NCI-H446 treated with DMSO at 0.1 percent for 48 hours (cell line): Measurements from ENCODE around the gene SORBS1.

Experiments used
- DNase-seq: peaks from one replicate; lab custom pipeline; 2025; lab: John Stamatoyannopoulos, UW

SORBS1 gene

DNA sequence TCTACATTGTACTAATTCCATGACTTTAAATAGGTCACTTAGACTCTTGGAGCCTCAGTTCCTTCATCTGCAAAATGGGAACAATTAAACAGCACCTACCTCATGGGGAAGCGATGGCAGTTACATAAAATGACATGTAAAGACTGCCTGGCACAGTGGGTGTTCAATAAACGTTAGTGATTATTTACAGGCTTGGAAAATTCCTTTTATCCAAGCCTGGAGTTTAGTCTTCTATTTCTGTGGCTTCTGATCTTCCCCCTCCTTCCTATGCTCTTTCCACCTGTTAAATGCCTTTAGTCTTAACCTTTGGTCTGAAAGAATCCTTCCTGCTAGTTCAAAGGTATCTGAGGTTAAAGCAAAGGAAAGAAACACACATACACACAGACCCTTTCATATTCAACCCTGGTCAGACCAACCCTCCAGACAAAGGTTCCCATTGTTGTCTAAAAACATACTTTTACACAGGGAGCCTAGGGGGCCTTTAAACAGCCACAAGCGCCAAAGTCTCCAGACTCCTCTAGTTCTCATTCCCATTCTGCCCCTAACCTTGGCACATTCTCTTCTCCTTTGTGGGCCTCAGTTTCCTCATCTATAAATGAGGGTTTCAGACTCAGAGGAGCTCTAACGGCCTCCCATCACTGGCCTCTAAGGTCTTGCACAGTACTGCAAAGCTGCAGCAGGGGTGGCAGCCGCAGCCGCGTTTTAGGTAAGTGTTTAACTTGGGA lies 21.4 kb downstream of the SORBS1 start:
- no peak for DNase-seq

DNA sequence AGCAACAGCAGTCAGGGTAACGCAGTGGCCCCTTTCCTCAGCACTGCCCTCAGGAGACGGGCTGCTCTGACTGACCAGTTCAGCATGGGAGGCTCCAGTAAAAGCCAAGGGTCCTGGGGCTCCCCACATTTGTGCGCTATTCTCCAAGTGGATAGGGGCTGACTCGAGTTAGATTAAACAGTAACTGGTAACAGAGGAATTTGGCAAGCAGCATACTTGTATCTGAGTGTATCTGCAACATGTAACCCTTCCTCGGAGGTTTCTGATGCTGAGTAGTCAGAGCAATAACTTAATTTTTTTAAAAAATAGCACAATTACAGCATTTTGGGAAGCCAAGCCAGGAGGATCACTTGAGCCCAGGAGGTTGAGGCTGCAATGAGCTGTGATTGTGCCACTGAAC lies 22.8 kb downstream of the SORBS1 start:
- no peak for DNase-seq

DNA sequence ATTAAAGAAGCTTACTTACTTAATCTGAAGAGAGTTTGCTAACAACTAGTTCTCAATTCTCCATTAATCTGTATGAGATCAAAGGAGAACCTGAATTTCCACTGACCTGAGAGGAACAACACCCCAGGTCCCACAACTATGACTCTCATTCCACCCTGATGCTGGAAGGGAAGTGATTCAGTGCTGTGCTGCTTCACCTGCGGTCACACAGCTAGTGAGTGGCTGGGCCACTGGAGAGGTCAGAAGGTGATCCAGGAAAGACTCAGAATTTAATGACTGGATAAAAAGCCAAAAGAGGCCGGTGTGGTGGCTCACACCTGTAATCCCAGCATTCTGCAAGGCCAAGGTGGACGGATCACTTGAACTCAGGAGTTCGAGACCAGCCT lies 23.6 kb downstream of the SORBS1 start:
- no peak for DNase-seq

DNA sequence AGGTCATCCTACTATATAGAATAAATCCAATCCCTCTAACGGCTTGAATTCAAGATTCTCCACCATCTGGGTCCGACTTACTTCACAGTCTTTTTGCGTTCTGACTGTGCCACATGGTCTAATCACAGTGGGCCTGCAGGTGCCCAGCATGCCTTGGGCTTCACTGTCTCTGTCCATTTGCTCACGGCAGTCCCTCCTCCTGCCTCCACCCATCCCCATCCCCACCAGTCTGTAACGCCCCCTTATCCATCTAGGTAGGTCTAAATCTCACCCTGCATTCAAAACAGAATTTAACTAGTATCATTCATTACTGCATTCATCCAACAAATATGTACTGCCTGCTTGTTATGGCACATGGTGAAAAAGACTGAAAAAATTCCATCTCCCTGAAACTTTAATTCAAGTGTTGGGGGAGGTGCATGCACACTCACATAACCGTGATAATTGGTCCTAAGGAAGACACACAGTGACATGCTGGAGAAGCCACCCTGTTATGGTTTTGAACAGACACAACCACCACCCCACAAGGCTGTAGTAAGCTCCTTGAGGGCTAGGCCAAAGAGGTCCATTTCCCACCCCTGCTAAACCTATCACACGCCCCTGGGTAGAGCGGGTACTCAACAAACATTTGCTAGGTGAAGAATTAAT lies 24.2 kb downstream of the SORBS1 start:
- DNase-seq = no peak

DNA sequence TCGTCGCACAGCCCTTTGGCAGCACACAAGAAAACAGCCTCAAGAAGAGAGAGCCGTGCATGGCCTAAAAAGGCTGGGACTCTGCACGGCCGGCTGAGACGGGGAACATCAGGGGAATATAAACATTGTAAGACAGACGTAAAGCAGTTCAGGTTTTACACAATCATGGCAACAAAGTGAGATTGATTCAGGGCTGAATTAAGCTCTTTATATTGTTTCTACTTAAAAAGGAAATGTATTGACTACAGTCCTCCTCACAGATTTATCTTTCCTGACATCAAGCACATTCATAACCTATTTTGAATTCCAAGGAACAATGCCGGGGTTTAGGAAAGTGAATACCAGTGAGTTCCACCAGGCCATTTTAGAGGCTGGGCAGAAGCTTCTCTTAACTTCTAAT lies 25.2 kb downstream of the SORBS1 start:
- DNase-seq = no peak

DNA sequence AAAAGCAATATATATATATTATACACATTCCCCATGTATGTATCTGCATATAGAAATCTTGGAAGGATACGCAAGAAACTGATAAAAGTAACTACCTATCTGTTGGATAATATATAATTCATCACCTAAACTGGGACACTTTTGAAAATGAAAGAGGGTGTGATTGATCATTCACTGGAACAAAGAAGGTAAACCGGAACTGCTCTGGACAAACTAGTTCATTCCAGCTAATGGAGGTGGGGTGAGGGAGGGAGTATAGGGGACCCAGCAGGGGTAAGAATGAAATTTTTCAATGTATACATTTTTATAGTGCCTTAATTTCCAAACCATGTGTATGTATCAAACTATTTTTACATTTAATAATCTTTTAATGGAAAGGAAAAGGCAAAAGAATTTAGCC lies 25.6 kb downstream of the SORBS1 start:
- no peak for DNase-seq

DNA sequence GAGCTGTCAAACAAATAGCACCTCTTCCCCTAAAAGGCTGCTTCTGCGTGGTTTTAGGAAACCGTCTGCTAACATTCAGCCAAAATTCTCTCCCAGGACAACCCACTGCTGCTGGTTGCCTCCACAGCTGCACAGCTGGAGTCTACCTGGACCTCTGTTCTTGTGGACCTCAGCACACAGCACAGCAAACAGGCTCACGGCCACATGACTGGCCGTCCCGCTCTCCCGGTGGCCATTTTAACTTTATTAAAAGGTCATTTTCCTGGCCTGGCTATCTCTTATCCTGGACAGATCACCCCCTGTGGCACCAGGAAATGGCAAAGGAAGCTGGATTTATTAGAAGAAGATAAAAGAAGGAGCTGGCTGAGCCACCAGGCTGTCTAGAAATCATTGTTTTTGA lies 27.6 kb downstream of the SORBS1 start:
- DNase-seq = no peak

DNA sequence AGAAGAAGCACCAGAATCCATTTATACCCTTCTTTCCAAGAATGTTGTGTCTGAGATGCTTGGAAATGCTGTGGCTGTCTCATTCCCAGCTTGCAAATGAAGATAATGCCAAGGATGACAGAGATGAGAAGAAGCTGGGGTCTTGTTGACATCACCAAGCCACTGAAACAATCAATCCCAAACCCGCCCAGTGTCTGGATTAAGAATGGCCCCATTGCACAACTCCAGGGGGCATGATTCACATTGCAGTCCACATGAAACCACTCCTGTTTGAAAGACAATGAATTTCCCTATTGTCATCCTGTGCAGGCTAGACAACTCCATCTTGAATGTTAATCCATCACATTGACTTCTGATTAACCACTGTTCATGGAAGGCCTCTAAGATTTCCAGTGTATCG lies 28.6 kb downstream of the SORBS1 start:
- DNase-seq = no peak

DNA sequence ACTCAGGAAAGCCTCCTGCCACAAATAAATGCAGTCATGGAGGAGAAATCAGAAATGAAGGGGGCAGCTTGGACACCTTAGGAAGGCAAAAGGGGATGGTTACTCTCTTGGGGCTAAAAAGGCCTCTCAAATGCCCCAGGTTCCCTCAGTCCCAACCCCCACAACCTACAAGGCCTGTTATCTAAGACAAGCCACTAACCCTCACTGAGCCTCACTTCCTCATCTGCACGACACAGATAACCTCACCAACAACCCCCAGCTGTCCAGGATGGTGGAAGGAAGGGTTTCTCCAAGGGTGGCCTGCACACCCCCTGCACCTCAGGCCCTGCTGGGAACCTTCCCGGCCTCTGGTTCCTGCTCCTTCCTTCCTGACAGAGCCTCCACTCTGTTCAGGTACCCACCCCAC lies 29.2 kb downstream of the SORBS1 start:
- DNase-seq = no peak

DNA sequence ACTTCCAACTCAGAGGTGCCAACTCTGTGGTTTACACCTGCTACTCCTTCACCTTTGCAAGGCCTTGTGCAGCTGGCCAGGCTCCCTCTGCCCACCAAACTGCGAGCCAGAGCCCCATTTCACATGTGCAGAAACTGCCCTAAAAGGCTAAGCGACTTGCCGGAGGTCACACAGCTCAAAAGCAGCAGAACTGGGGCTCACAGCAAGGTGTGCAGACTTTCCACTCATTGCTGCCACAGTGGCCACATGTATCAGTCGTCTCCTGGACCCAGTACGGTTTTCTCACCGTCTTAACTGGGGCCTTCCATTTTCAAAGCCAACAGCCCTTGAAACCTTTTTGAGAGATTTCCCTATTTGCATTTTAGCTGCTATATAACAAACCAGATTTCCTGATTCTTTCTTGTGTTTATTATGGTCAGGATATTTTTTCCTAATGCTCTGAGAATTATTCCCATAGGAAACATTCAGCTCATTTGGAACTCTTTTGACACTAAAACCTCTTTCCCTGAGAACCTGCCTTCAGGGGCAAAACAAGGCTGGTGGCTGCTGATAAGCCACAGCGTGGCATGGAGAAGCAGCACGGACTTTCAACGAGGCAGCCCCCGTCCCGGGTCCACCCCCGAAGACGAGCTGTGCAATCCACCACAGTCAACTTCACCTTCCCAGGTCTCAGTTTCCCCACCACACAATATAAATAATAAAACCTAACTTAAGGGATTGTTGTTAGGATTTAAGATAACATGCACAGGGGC lies 29.9 kb downstream of the SORBS1 start:
- DNase-seq = no peak

DNA sequence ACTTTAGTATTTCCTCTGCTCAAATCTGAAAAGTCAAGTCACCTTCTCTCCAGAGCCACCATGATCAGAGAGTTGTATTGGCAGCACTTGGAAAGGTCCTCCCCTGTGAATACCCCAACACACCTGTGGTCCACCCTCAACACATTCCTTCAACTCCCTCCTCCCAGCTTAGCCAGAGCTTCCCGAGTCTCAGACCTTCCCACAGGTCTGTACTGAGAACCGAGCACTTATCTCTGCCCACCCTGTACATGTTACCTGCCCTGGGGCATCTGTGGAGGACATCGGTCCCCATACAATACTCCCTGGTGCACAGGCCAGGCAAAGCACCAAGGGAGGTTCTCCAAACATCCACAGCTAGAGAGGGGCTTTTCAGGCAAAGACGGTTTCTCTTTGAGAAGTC lies 30.6 kb downstream of the SORBS1 start:
- DNase-seq = no peak

DNA sequence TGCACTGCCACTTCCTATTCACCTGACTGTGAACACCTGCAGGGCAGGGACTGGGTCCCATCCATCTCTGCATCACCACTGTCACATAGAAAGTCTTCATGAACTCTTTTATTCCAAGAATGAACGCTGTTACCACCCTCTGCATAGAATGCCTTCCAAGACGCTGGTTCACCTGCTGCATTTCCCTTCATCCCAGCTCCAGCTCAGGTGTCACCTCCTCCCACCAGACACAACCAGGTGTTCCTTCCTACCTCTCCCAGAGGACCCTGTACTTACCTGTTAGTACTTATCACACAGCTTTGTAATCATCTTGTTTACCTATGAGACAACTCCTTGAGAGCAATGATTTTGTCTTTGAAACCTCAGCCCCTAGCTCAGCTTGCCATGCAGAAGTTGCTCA lies 31.1 kb downstream of the SORBS1 start:
- no peak for DNase-seq

DNA sequence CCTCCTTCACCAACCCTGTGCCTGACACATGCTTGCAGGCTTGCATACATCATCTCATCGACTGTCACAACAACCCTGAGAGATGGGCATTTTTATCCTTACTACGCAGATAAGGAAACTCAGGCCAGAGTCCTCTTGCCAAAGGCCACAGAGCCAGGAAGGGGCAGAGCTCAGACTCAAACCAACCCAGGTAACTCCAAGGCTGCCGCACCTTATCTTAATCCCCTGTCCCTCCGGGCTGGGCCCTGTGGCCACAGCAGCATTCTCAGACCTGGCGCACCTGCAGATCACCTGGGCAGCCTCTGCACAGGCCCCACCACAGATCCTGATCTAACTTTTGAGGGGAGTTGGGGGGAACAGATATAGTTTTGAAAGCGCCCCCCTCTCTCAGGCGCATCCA lies 35.1 kb downstream of the SORBS1 start:
- DNase-seq = no peak

DNA sequence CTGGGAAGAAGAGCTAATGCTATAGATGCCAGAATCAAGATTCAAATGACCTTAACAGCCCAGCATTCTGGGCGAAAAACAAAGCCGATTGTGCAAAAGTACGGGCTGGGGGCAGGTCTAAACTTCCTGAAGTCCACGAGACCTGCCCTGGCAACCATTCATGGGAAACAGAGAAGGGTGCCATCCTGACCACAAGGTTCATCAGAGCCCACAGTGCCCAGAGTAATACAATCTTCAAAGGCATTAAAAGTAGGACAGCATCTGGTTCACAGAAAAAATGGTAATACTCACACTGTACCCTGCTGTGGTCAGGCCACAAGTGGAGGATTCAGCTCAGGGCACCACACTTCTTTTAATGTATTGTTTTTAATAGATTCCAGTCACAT lies 36.1 kb downstream of the SORBS1 start:
- no peak for DNase-seq

DNA sequence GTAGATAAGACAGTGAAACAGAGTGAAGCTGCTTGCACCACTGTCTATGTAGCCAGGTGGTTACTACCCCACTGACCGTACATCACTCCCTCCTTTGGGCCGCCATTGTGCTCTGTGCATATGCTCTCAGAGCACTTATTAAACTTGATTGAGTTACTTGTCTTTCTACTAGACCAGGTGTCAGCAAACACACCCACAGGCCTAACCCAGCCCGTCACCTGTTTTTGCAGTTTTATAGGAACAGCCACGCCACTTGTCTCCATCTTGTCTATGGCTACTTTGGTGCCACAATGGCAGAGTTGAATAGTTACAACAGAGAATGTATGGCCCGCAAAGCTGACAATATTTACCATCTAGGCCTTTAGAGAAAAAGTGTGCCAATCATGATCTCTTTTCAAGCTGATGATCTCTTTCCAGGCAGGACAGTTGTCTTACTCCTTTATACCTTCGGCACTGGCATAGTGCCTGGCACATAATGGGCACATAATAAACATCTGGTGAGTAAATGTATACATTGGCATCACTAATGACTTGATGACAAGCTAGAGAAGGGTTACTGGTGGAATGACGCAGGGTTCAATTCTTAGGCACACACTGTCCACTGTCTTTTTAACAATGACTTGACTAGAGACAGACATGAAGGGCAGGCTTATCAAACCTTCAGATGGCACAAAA lies 36.7 kb downstream of the SORBS1 start:
- no peak for DNase-seq

DNA sequence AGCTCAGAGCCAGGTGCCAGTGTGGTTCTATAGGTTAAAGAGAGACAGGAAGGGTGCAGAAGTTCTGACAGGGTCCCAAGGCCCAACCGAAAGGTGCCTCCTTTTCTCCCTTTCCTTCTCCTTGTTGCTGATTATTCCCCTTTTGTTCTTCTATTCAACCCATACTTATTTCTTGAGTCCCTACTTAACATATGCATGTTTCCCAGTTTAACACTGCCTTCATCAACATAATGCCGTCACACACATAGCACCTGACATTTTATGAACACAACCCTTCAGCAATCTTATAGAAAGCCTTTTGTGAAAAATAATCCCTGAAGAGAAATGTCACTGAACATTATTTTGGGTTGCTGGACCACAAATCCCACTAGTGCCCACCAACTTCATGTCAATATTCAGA lies 39.1 kb downstream of the SORBS1 start:
- DNase-seq = no peak

DNA sequence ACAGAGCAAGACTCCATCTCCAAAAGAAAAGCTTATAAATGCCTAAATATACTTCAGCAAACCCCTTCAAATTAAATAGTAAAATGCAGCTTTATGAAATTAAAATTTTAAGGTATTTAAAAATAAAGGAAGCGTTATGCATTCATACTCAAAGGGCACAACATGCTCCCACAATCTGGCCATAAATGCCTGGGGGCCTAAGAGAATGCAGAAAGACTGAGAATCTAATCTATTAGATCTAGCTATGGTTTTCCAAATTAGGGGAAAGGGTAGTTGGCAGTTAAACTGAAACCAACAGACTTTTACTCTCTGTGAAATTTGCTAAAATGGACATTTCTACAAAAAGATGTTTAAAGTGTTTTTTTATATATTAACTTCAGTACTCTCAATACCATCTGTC lies 40.6 kb downstream of the SORBS1 start:
- DNase-seq = no peak

DNA sequence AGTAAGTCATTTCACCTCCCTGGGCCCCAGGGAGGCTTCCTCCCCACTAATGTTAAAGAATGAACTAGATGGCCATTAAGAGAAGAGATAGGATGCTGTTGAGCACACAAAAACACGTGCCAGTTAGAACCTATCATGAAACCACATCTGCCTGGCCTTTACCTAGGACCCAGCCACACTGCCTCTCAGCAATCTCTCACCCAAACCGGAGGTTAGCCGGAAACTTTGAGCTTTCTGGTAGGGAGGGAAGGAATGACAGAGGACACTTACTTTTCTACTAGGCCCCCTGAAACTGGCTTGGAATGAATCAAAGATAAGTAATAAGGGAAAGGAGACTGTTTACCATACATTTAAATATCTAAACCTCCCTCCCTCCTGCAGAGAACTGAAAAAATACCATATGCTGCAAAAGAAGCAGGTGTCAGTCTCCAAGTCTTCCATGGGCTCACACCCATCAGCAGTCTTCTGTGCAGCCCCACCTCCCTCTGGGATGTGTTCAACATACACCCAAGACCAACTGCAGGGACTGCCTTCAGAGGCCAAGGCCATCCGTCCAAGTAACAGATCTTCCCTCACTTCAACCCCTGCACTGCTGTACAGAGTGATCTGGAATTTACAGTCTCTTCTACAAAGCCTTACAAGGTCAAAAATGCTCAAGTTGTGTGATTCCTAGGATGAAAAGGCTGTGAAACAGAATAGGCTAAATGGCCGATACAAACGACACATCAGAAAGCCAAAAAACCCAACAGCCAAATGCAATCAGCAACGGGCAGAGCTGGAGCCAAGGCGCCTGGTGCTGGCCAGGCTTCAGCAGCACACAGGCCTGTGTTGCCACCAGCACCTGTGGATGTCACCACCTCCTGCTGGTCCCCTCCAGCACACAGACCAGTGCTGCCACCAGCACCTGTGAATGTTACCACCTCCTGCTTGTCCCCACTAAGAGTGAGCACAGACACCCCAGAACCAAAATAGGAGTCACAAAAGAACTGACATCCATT lies 42.4 kb downstream of the SORBS1 start:
- no peak for DNase-seq

DNA sequence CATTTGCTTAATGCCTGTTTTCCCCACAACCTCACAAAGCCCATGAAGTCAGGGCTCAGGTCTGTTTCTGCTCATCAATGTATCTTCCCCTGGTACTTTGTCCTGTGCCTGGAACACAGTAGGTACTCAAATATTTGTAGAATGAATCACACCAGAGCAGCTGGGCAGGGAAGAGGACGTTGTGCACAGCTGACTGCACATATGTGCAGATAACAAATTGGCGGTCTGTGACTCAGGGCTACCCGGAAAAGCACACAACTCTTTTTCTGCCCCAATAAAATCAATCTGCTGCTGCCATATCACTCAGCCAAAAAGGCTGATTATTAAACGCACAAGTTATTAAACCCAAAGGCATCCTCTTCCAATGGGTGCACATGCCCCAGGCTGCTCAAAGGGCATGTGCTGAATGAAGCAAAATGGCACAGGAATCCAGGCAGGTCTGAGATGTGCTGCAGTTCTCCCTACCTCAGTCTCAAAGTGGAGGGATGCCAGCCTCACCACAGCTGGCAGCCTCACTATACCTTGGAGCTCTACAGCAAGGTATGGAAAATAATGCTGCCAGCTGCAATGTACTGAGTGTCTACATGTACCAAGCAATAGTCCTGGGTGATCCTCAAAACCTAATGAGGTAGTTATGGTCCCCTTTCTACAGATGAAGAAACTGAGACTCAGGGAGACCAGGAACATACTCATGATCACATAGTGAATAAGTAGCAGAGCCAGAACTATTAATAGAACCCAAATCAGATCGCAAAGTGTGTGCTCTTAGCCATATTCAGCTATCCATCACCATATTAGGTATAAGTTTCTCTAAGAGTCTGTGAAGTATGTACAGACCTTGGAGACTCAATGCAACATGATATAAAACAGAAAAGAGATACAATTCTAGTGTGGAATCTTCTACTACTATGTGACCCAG lies 43.4 kb downstream of the SORBS1 start:
- peak; percentile 5 for DNase-seq

DNA sequence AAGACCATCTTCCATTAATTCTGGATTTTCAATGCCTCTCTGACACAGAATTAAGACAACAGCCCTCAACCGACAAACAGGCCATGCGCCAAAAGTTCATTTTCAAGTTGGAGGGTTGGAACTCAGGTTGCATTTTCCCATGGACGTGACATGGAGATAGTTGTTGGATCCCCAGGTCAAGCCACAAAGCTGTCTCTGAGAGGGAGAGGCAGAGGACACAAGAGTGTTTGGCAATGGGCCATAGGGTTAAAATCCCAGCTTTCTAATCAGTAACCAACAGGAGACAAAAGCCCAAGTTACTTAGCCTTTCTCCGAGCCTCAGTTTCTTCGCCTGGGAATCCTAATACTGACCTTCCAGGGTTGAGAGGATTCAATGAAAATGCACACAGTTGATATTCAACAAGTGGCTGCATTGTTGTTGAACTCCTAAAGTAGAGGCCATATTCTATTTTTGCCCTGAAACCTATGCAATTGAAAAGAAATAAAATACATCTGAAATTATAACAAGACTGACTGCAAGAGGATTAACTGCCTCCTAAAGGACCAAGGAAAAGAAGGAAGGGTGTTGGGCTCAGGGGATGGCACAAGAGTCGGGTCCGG lies 44.3 kb downstream of the SORBS1 start:
- no peak for DNase-seq
